IMR-90 (cell line): ENCODE measurements around the gene KCNAB1. TPM values are rescaled to one million over a fixed set of nuclear protein-coding genes. Genes with fewer than 3 reads are reported as not detected.

Experiments used
- ATAC-seq: fragments of 200-7000 bp; cut with Tn5 transposase; 2 replicates; pipeline ENCODE4 v1.9.1; 2020; ENCODE audit warnings: low read depth, mild to moderate bottlenecking, moderate library complexity
- BruUV-seq: library from RNA; stranded (reverse); fragments of 400-500 nt; replicated peaks from 2 replicates; lab custom pipeline; 2021; lab: Mats Ljungman, UMichigan
- CTCF ChIA-PET: fragments of 300-600 bp; formaldehyde crosslinking; extraction: SDS; loops from one replicate; lab custom pipeline; 2021; ENCODE audit warnings: antibody characterized with exemption; lab: Yijun Ruan, JAX
- POLR2A ChIA-PET: fragments of 300-600 bp; sonication (Branson Sonifier 250); formaldehyde crosslinking; loops from one replicate; lab custom pipeline; 2022; ENCODE audit warnings: antibody characterized with exemption; ENCODE audit not compliant: unreplicated experiment; lab: Charles Lee
- DNase-seq: peaks from one replicate; pipeline ENCODE4 v3.0.0; 2013
- H2AFZ ChIP-seq: replicated peaks from 2 replicates; pipeline ENCODE3; 2013; ENCODE audit warnings: low read length, mild to moderate bottlenecking; ENCODE audit not compliant: poor library complexity
- H2AK5ac ChIP-seq: 2 replicates; pipeline ENCODE4 v1.6.1; 2013; ENCODE audit warnings: low read depth, low read length, inconsistent platforms
- H2AK9ac ChIP-seq: replicated peaks from 2 replicates; pipeline ENCODE3; 2013; ENCODE audit warnings: mild to moderate bottlenecking, low read depth, low read length, moderate library complexity; ENCODE audit not compliant: poor library complexity
- H2BK120ac ChIP-seq: 2 replicates; pipeline ENCODE4 v1.6.1; 2013; ENCODE audit warnings: low read depth, low read length, inconsistent platforms
- H2BK15ac ChIP-seq: 3 replicates; pipeline ENCODE4 v1.6.1; 2013; ENCODE audit warnings: low read depth, low read length, inconsistent platforms
- H2BK20ac ChIP-seq: 2 replicates; pipeline ENCODE4 v1.6.1; 2013; ENCODE audit warnings: low read depth, mild to moderate bottlenecking, inconsistent platforms, low read length, moderate library complexity
- H2BK5ac ChIP-seq: 2 replicates; pipeline ENCODE4 v1.6.1; 2013; ENCODE audit warnings: mild to moderate bottlenecking, low read depth, low read length, inconsistent platforms; ENCODE audit not compliant: poor library complexity, severe bottlenecking
- H3K14ac ChIP-seq: replicated peaks from 2 replicates; pipeline ENCODE4 v1.6.1; 2013; ENCODE audit warnings: low read depth, low read length, inconsistent platforms
- H3K18ac ChIP-seq: 2 replicates; pipeline ENCODE4 v1.6.1; 2013; ENCODE audit warnings: low read depth, low read length, control low read depth
- H3K23ac ChIP-seq: 2 replicates; pipeline ENCODE4 v1.6.1; 2013; ENCODE audit warnings: low read depth, low read length, inconsistent platforms
- H3K27ac ChIP-seq: 2 replicates; pipeline ENCODE4 v1.5.1; 2013; ENCODE audit warnings: mild to moderate bottlenecking, control low read depth, low read length; ENCODE audit not compliant: insufficient read depth
- H3K27me3 ChIP-seq: 2 replicates; pipeline ENCODE4 v1.6.1; 2013; ENCODE audit warnings: low read length; ENCODE audit not compliant: control insufficient read depth, insufficient read depth
- H3K36me3 ChIP-seq: 2 replicates; pipeline ENCODE4 v1.6.1; 2013; ENCODE audit warnings: low read length, mixed read lengths; ENCODE audit not compliant: control insufficient read depth, insufficient read depth
- H3K4ac ChIP-seq: 2 replicates; pipeline ENCODE4 v1.6.1; 2013; ENCODE audit warnings: low read depth, low read length, inconsistent platforms
- H3K4me1 ChIP-seq: 2 replicates; pipeline ENCODE4 v1.6.1; 2013; ENCODE audit warnings: low read length, mixed read lengths; ENCODE audit not compliant: control insufficient read depth, insufficient read depth
- H3K4me2 ChIP-seq: 2 replicates; pipeline ENCODE4 v1.6.1; 2013; ENCODE audit warnings: low read depth, mild to moderate bottlenecking, control low read depth, low read length, moderate library complexity
- H3K4me3 ChIP-seq: 2 replicates; pipeline ENCODE4 v1.5.1; 2013; ENCODE audit warnings: low read depth, mild to moderate bottlenecking, control low read depth, low read length, moderate library complexity; ENCODE audit not compliant: insufficient read depth
- H3K56ac ChIP-seq: 2 replicates; pipeline ENCODE4 v1.6.1; 2013; ENCODE audit warnings: low read length, inconsistent platforms; ENCODE audit not compliant: insufficient read depth; ENCODE audit errors: extremely low read depth
- H3K79me1 ChIP-seq, 2 experiments: 2 replicates each; pipeline ENCODE4 v1.6.1; 2013; ENCODE audit warnings: low read length in 2 of 2, inconsistent platforms in 1 of 2, low read depth in 1 of 2
- H3K9ac ChIP-seq: 2 replicates; pipeline ENCODE4 v1.6.1; 2013; ENCODE audit warnings: low read depth, low read length, control low read depth
- H3K9me1 ChIP-seq: 2 replicates; pipeline ENCODE4 v1.6.1; 2013; ENCODE audit warnings: low read length, inconsistent platforms; ENCODE audit not compliant: insufficient read depth
- H3K9me3 ChIP-seq: 2 replicates; pipeline ENCODE4 v1.6.1; 2013; ENCODE audit warnings: low read length; ENCODE audit not compliant: control insufficient read depth, insufficient read depth
- H4K20me1 ChIP-seq: 2 replicates; pipeline ENCODE4 v1.6.1; 2013; ENCODE audit warnings: low read length, inconsistent platforms; ENCODE audit not compliant: insufficient read depth
- H4K5ac ChIP-seq: 2 replicates; pipeline ENCODE4 v1.6.1; 2013; ENCODE audit warnings: mild to moderate bottlenecking, low read depth, low read length, control low read depth
- H4K8ac ChIP-seq, 2 experiments: 2 replicates each; pipeline ENCODE4 v1.6.1; 2013; ENCODE audit warnings: low read depth in 2 of 2, low read length in 2 of 2, control low read depth in 1 of 2, inconsistent platforms in 1 of 2
- H4K91ac ChIP-seq: 2 replicates; pipeline ENCODE4 v1.6.1; 2013; ENCODE audit warnings: low read depth, low read length, inconsistent platforms; ENCODE audit not compliant: insufficient read depth
- CEBPB ChIP-seq: IDR thresholded peaks from 2 replicates; pipeline ENCODE4 v1.6.1; 2012; ENCODE audit warnings: low read depth, low read length, improper control_type of control experiment
- FOS ChIP-seq: fragments of 150-350 bp; IDR thresholded peaks from 2 replicates; pipeline ENCODE4 v1.6.1; 2016; ENCODE audit warnings: low read depth, low read length
- WGBS, 2 experiments: methylation state at CpG; one replicate each; pipeline versions ENCODE4 v1.1.5 to v1.1.7; 2013; ENCODE audit warnings: missing lambda C conversion rate in 2 of 2; ENCODE audit not compliant: insufficient read length in 1 of 2; ENCODE audit errors: extremely low coverage in 2 of 2; 5-methylcytosine and 5-hydroxymethylcytosine counted together
- dilution Hi-C: fragments of 300-500 bp; cut with HindIII; formaldehyde crosslinking; loops from one replicate; pipeline ENCODE4 v1.14.3; 2018; ENCODE audit warnings: low sequenced_read_pairs; ENCODE audit not compliant: unreplicated experiment
- in situ Hi-C: fragments of 300-500 bp; cut with MboI; formaldehyde crosslinking; loops from 3 replicates; pipeline ENCODE4 v1.14.3; 2019; ENCODE audit warnings: low sequenced_read_pairs, inconsistent platforms, mixed read lengths
- intact Hi-C: fragments of 100-400 bp; cut with micrococcal nuclease; formaldehyde crosslinking; loops from 2 replicates; pipeline ENCODE4 v1.10.0; 2022
- polyA plus RNA-seq, 3 experiments: library from polyadenylated mRNA; depleted of rRNA; stranded (reverse); fragments of >200 nt; gene quantifications; 2 replicates each; pipeline ENCODE4 v1.2.3, GENCODE V29; 2012; ENCODE audit warnings: low replicate concordance in 1 of 3
- total RNA-seq: library from RNA; depleted of rRNA; stranded (reverse); fragments of >200 nt; gene quantifications from 2 replicates; pipeline ENCODE4 v1.2.3, GENCODE V29; 2012

The KCNAB1 gene
- total and polyA plus RNA-seq, 2 of the 4 experiments (the other 2 are of a cell fraction) = under 0.01 to 0.07 TPM

- in situ Hi-C loops = no loop called here
Observed at GRCh38 chr3:156176629-156177210, 56.3 kb downstream of the KCNAB1 start.

More at GRCh38 chr3:156176629-156177210, 56.3 kb downstream of the KCNAB1 start:
- no peak overlapping the region for H3K56ac ChIP-seq
- intact Hi-C loops = no loop called here
- H4K91ac ChIP-seq = no peak overlapping the region
- H2AK9ac ChIP-seq = no peak overlapping the region
- ChIA-PET CTCF (no interaction called here), POLR2A (no interaction called here)
- H3K27ac ChIP-seq = no peak overlapping the region
- H2BK15ac ChIP-seq = no peak overlapping the region
- no peaks in the 10 kb centered on the region for H3K36me3 ChIP-seq
- H3K23ac ChIP-seq = no peak overlapping the region
- dilution Hi-C loops = no loop called here
- ATAC-seq (no peak), DNase-seq (no peak)
- peaks cover 1% of the 10 kb centered on the region; the same call in 1 of the 2 replicates for H3K27me3 ChIP-seq
- H4K5ac ChIP-seq = no peak overlapping the region
- H3K9me1 ChIP-seq = no peaks in the 10 kb centered on the region
- no peak overlapping the region for H3K14ac ChIP-seq
- TF ChIP-seq FOS (no peak), CEBPB (no peak)
- no peaks in the 10 kb centered on the region for H3K9me3 ChIP-seq
- H2BK20ac ChIP-seq = no peak overlapping the region
- H3K18ac ChIP-seq = no peak overlapping the region
- no peak overlapping the region for H2AK5ac ChIP-seq
- H3K79me1 ChIP-seq = no peaks in the 10 kb centered on the region
- no peak overlapping the region for H3K4me2 ChIP-seq
- no peak overlapping the region for H2BK5ac ChIP-seq
- H3K4me1 ChIP-seq = no peaks in the 10 kb centered on the region
- WGBS, 2 experiments = 97% methylated on average over 12 of the region's 17 CpGs; no CpG with 5 or more reads in 1 of the 2 experiments
- no peak overlapping the region for H3K4ac ChIP-seq
- H2AFZ ChIP-seq = no peak overlapping the region
- no peak overlapping the region for H3K9ac ChIP-seq
- H4K20me1 ChIP-seq = no peaks in the 10 kb centered on the region
- H3K4me3 ChIP-seq = no peak overlapping the region
- no TSS peak for BruUV-seq
- no peak overlapping the region for H4K8ac ChIP-seq
- H2BK120ac ChIP-seq = no peak overlapping the region
